Activated T-helper 2 cell treated with anti-CD3 and anti-CD28 coated beads, Interferon-gamma antibody, Interleukin-2, Interleukin-4, amounts not matched to agents 10 μg/mL and 5 μg/mL and 100 μg/mL, durations not matched to agents 14 hours and 24 hours and 36 hours (primary cell): ENCODE measurements around the gene ADAMTS12. TPM values are rescaled to one million over a fixed set of nuclear protein-coding genes. Genes with fewer than 3 reads are reported as not detected.

Experiments used
- DNase-seq: peaks from one replicate; pipeline ENCODE4 v3.0.0; 2021; ENCODE audit warnings: low spot score
- H3K27ac Mint-ChIP-seq: one replicate; pipeline ENCODE4 v1.8.0; 2021; ENCODE audit warnings: mixed read lengths
- H3K27me3 Mint-ChIP-seq: one replicate; pipeline ENCODE4 v1.8.0; 2021; ENCODE audit warnings: low read depth, mixed read lengths
- H3K36me3 Mint-ChIP-seq: one replicate; pipeline ENCODE4 v1.8.0; 2021; ENCODE audit warnings: low read depth, mixed read lengths
- H3K4me1 Mint-ChIP-seq: one replicate; pipeline ENCODE4 v1.8.0; 2021; ENCODE audit warnings: low read depth, mixed read lengths
- H3K4me3 Mint-ChIP-seq: one replicate; pipeline ENCODE4 v1.8.0; 2021; ENCODE audit warnings: low read depth, mild to moderate bottlenecking, moderate library complexity, mixed read lengths
- H3K9me3 Mint-ChIP-seq: one replicate; pipeline ENCODE4 v1.8.0; 2021; ENCODE audit warnings: mixed read lengths
- intact Hi-C: fragments of 100-400 bp; cut with micrococcal nuclease; formaldehyde crosslinking; loops from one replicate; pipeline ENCODE4 v1.15.1; 2023
- total RNA-seq: library from RNA; stranded (reverse); gene quantifications from 2 replicates; pipeline ENCODE4 v1.2.3, GENCODE V29; 2022

Gene ADAMTS12
- total RNA-seq, 1 donor from 2014 or later = not detected

GRCh38 chr5:33509036-33509435 lies 382.8 kb downstream of the ADAMTS12 start:
- Mint-ChIP-seq H3K36me3 (no peaks in the 10 kb centered on the region), H3K9me3 (no peaks in the 10 kb centered on the region), H3K27ac (no peak overlapping the region), H3K4me3 (no peak overlapping the region), H3K27me3 (peaks cover 3% of the 10 kb centered on the region), H3K4me1 (no peaks in the 10 kb centered on the region)
- no peak for DNase-seq
- intact Hi-C loops = no loop called here

GRCh38 chr5:33507426-33507825 lies 384.4 kb downstream of the ADAMTS12 start:
- intact Hi-C loops = no loop called here
- Mint-ChIP-seq H3K4me1 (no peaks in the 10 kb centered on the region), H3K9me3 (no peaks in the 10 kb centered on the region), H3K27me3 (peaks cover 3% of the 10 kb centered on the region), H3K27ac (no peak overlapping the region), H3K36me3 (no peaks in the 10 kb centered on the region), H3K4me3 (no peak overlapping the region)
- DNase-seq = no peak

- peaks cover 3% of the 10 kb centered on the region for H3K27me3 Mint-ChIP-seq
- no peaks in the 10 kb centered on the region for H3K9me3 Mint-ChIP-seq
- no peaks in the 10 kb centered on the region for H3K4me1 Mint-ChIP-seq
- H3K4me3 Mint-ChIP-seq = no peak overlapping the region
- no peak for DNase-seq
- no peak overlapping the region for H3K27ac Mint-ChIP-seq
- intact Hi-C loops = no loop called here
- no peaks in the 10 kb centered on the region for H3K36me3 Mint-ChIP-seq
Measured at GRCh38 chr5:33504570-33504969, 387.2 kb downstream of the ADAMTS12 start.

GRCh38 chr5:33501899-33502298 lies 389.9 kb downstream of the ADAMTS12 start:
- Mint-ChIP-seq H3K4me3 (no peak overlapping the region), H3K9me3 (no peaks in the 10 kb centered on the region), H3K27ac (no peak overlapping the region), H3K27me3 (peaks cover 3% of the 10 kb centered on the region), H3K36me3 (no peaks in the 10 kb centered on the region), H3K4me1 (no peaks in the 10 kb centered on the region)
- intact Hi-C loops = no loop called here
- no peak for DNase-seq

- Mint-ChIP-seq H3K9me3 (no peaks in the 10 kb centered on the region), H3K27ac (no peak overlapping the region), H3K27me3 (peaks cover 1% of the 10 kb centered on the region), H3K4me3 (no peak overlapping the region), H3K4me1 (no peaks in the 10 kb centered on the region), H3K36me3 (no peaks in the 10 kb centered on the region)
- DNase-seq = no peak
- intact Hi-C loops = no loop called here
Measured at GRCh38 chr5:33501260-33501659, 390.5 kb downstream of the ADAMTS12 start.

GRCh38 chr5:33494466-33494865 lies 397.3 kb downstream of the ADAMTS12 start:
- intact Hi-C loops = no loop called here
- no peak overlapping the region for H3K27ac Mint-ChIP-seq
- no peaks in the 10 kb centered on the region for H3K4me1 Mint-ChIP-seq
- H3K36me3 Mint-ChIP-seq = no peaks in the 10 kb centered on the region
- DNase-seq = no peak
- no peaks in the 10 kb centered on the region for H3K27me3 Mint-ChIP-seq
- H3K4me3 Mint-ChIP-seq = no peak overlapping the region
- H3K9me3 Mint-ChIP-seq = no peaks in the 10 kb centered on the region

GRCh38 chr5:33491941-33492340 lies 399.8 kb downstream of the ADAMTS12 start:
- Mint-ChIP-seq H3K27ac (no peak overlapping the region), H3K36me3 (no peaks in the 10 kb centered on the region), H3K9me3 (no peaks in the 10 kb centered on the region), H3K27me3 (no peaks in the 10 kb centered on the region), H3K4me1 (no peaks in the 10 kb centered on the region), H3K4me3 (no peak overlapping the region)
- intact Hi-C loops = no loop called here
- DNase-seq = no peak

GRCh38 chr5:33490071-33490665 lies 401.6 kb downstream of the ADAMTS12 start:
- H3K4me3 Mint-ChIP-seq = no peak overlapping the region
- no peaks in the 10 kb centered on the region for H3K4me1 Mint-ChIP-seq

GRCh38 chr5:33489481-33490067 lies 402.2 kb downstream of the ADAMTS12 start:
- Mint-ChIP-seq H3K4me1 (no peaks in the 10 kb centered on the region), H3K4me3 (no peak overlapping the region), H3K27ac (no peak overlapping the region), H3K36me3 (no peaks in the 10 kb centered on the region), H3K9me3 (no peaks in the 10 kb centered on the region), H3K27me3 (no peaks in the 10 kb centered on the region)
- no peak for DNase-seq
- intact Hi-C loops = no loop called here

More at GRCh38 chr5:33490071-33490665, 401.6 kb downstream of the ADAMTS12 start:
- no peak for DNase-seq
- no peaks in the 10 kb centered on the region for H3K36me3 Mint-ChIP-seq
- no peaks in the 10 kb centered on the region for H3K9me3 Mint-ChIP-seq
- H3K27me3 Mint-ChIP-seq = no peaks in the 10 kb centered on the region
- no peak overlapping the region for H3K27ac Mint-ChIP-seq
- intact Hi-C loops = no loop called here

GRCh38 chr5:33488558-33489355 lies 403.0 kb downstream of the ADAMTS12 start:
- intact Hi-C loops = no loop called here
- Mint-ChIP-seq H3K9me3 (no peaks in the 10 kb centered on the region), H3K36me3 (no peaks in the 10 kb centered on the region), H3K4me3 (no peak overlapping the region), H3K27ac (no peak overlapping the region), H3K4me1 (no peaks in the 10 kb centered on the region), H3K27me3 (no peaks in the 10 kb centered on the region)
- DNase-seq = no peak

- intact Hi-C loops = no loop called here
- Mint-ChIP-seq H3K36me3 (no peaks in the 10 kb centered on the region), H3K27me3 (no peaks in the 10 kb centered on the region), H3K9me3 (no peaks in the 10 kb centered on the region), H3K27ac (no peak overlapping the region), H3K4me3 (no peak overlapping the region), H3K4me1 (no peaks in the 10 kb centered on the region)
- no peak for DNase-seq
Measured at GRCh38 chr5:33487236-33487635, 404.6 kb downstream of the ADAMTS12 start.

GRCh38 chr5:33482335-33482734 lies 409.5 kb downstream of the ADAMTS12 start:
- intact Hi-C loops = no loop called here
- Mint-ChIP-seq H3K27me3 (no peaks in the 10 kb centered on the region), H3K4me1 (no peaks in the 10 kb centered on the region), H3K27ac (no peak overlapping the region), H3K9me3 (no peaks in the 10 kb centered on the region), H3K4me3 (no peak overlapping the region), H3K36me3 (peaks cover 9% of the 10 kb centered on the region)
- no peak for DNase-seq

GRCh38 chr5:33480876-33481275 lies 410.9 kb downstream of the ADAMTS12 start:
- H3K9me3 Mint-ChIP-seq = no peaks in the 10 kb centered on the region
- no peaks in the 10 kb centered on the region for H3K27me3 Mint-ChIP-seq
- intact Hi-C loops = no loop called here
- peaks cover 21% of the 10 kb centered on the region for H3K36me3 Mint-ChIP-seq
- H3K4me1 Mint-ChIP-seq = no peaks in the 10 kb centered on the region
- DNase-seq = no peak
- H3K27ac Mint-ChIP-seq = no peak overlapping the region
- no peak overlapping the region for H3K4me3 Mint-ChIP-seq
